KMS-11 (cell line): ENCODE data around the gene KCND3.

Experiments used
- H2AFZ ChIP-seq: fragments of 200-600 bp; sonication (generic); 2 replicates; pipeline ENCODE4 v1.6.1; 2016; ENCODE audit warnings: antibody characterized with exemption, mixed run types, low read depth
- H3K27ac ChIP-seq: fragments of 200-600 bp; sonication (generic); 2 replicates; pipeline ENCODE4 v1.6.1; 2016; ENCODE audit warnings: mild to moderate bottlenecking, mixed run types
- H3K27me3 ChIP-seq: fragments of 200-600 bp; sonication (generic); 2 replicates; pipeline ENCODE4 v1.6.1; 2017; ENCODE audit warnings: mild to moderate bottlenecking, low read depth, mixed run types, moderate library complexity; ENCODE audit not compliant: insufficient read depth
- H3K36me3 ChIP-seq: fragments of 200-600 bp; sonication (generic); 2 replicates; pipeline ENCODE4 v1.6.1; 2017; ENCODE audit warnings: mild to moderate bottlenecking, mixed run types; ENCODE audit not compliant: insufficient read depth
- H3K4me1 ChIP-seq: fragments of 200-600 bp; sonication (generic); 2 replicates; pipeline ENCODE4 v1.6.1; 2016; ENCODE audit warnings: mild to moderate bottlenecking, low read depth, mixed run types; ENCODE audit not compliant: poor library complexity, severe bottlenecking
- H3K4me2 ChIP-seq: fragments of 200-600 bp; sonication (generic); 2 replicates; pipeline ENCODE4 v1.7.0; 2016; ENCODE audit warnings: mild to moderate bottlenecking, mixed run types
- H3K4me3 ChIP-seq: fragments of 200-600 bp; sonication (generic); IDR thresholded peaks from 2 replicates; pipeline ENCODE4 v1.6.1; 2017; ENCODE audit warnings: low read depth, low read length, mixed read lengths; ENCODE audit not compliant: insufficient read depth
- H3K79me2 ChIP-seq: fragments of 200-600 bp; sonication (generic); 2 replicates; pipeline ENCODE4 v1.6.1; 2016; ENCODE audit warnings: low read depth, mixed run types; ENCODE audit not compliant: insufficient read depth
- H3K9ac ChIP-seq: fragments of 200-600 bp; sonication (generic); 2 replicates; pipeline ENCODE4 v1.6.1; 2016; ENCODE audit warnings: mild to moderate bottlenecking, mixed run types
- H4K20me1 ChIP-seq: fragments of 200-600 bp; sonication (generic); 2 replicates; pipeline ENCODE4 v1.6.1; 2016; ENCODE audit warnings: mild to moderate bottlenecking, mixed run types; ENCODE audit not compliant: insufficient read depth
- CTCF ChIP-seq: fragments of 200-600 bp; sonication (generic); conservative IDR thresholded peaks from 2 replicates; pipeline ENCODE4 v1.6.1; 2017; ENCODE audit warnings: low read depth, mild to moderate bottlenecking, antibody characterized with exemption, low read length, moderate library complexity, mixed read lengths

The KCND3 gene

GRCh38 chr1:111750856-111751255 is 238.6 kb downstream of the KCND3 start:
- no peaks in the 10 kb centered on the region for H4K20me1 ChIP-seq
- H3K4me3 ChIP-seq, result no peak overlapping the region
- H2AFZ ChIP-seq, result no peak overlapping the region
- no peak overlapping the region for H3K27ac ChIP-seq
- TF ChIP-seq CTCF, result no peak
- no peak overlapping the region for H3K9ac ChIP-seq
- no peaks in the 10 kb centered on the region for H3K79me2 ChIP-seq
- no peaks in the 10 kb centered on the region for H3K36me3 ChIP-seq
- H3K4me1 ChIP-seq, result peaks cover 11% of the 10 kb centered on the region
- no peak overlapping the region for H3K4me2 ChIP-seq
- no peaks in the 10 kb centered on the region for H3K27me3 ChIP-seq

- Histone ChIP-seq H3K27ac (no peak overlapping the region), H3K36me3 (no peaks in the 10 kb centered on the region), H3K27me3 (no peaks in the 10 kb centered on the region), H2AFZ (no peak overlapping the region), H3K9ac (no peak overlapping the region), H3K4me1 (peaks cover 10% of the 10 kb centered on the region), H3K4me3 (no peak overlapping the region), H4K20me1 (no peaks in the 10 kb centered on the region), H3K4me2 (no peak overlapping the region), H3K79me2 (no peaks in the 10 kb centered on the region)
- TF ChIP-seq CTCF, result no peak
Measured at GRCh38 chr1:111749628-111750027, 239.8 kb downstream of the KCND3 start.

- Histone ChIP-seq H3K36me3 (no peaks in the 10 kb centered on the region), H4K20me1 (no peaks in the 10 kb centered on the region), H3K79me2 (no peaks in the 10 kb centered on the region), H3K4me2 (no peak overlapping the region), H2AFZ (no peak overlapping the region), H3K27ac (no peak overlapping the region), H3K27me3 (no peaks in the 10 kb centered on the region), H3K4me1 (peaks cover 5% of the 10 kb centered on the region), H3K4me3 (no peak overlapping the region), H3K9ac (no peak overlapping the region)
- no peak for TF ChIP-seq CTCF
Measured at GRCh38 chr1:111747947-111748346, 241.5 kb downstream of the KCND3 start.

GRCh38 chr1:111747282-111747734 is 242.2 kb downstream of the KCND3 start:
- no peaks in the 10 kb centered on the region for H4K20me1 ChIP-seq
- no peaks in the 10 kb centered on the region for H3K36me3 ChIP-seq
- H2AFZ ChIP-seq, result no peak overlapping the region
- no peak overlapping the region for H3K9ac ChIP-seq
- peak; percentile 77 for TF ChIP-seq CTCF
- H3K4me1 ChIP-seq, result peaks cover 5% of the 10 kb centered on the region
- H3K4me2 ChIP-seq, result no peak overlapping the region
- H3K27me3 ChIP-seq, result no peaks in the 10 kb centered on the region
- H3K4me3 ChIP-seq, result no peak overlapping the region
- H3K79me2 ChIP-seq, result no peaks in the 10 kb centered on the region
- H3K27ac ChIP-seq, result no peak overlapping the region

GRCh38 chr1:111746614-111746999 is 242.9 kb downstream of the KCND3 start:
- no peaks in the 10 kb centered on the region for H3K79me2 ChIP-seq
- H3K27ac ChIP-seq, result no peak overlapping the region

More at GRCh38 chr1:111746614-111746999, 242.9 kb downstream of the KCND3 start:
- H3K36me3 ChIP-seq, result no peaks in the 10 kb centered on the region
- H3K4me3 ChIP-seq, result no peak overlapping the region
- H3K4me1 ChIP-seq, result peaks cover 5% of the 10 kb centered on the region
- TF ChIP-seq CTCF, result no peak
- no peak overlapping the region for H3K9ac ChIP-seq
- H4K20me1 ChIP-seq, result no peaks in the 10 kb centered on the region
- no peak overlapping the region for H2AFZ ChIP-seq
- H3K27me3 ChIP-seq, result no peaks in the 10 kb centered on the region
- no peak overlapping the region for H3K4me2 ChIP-seq
